ENCODE data around the gene CPEB1. TPM values are rescaled to one million over a fixed set of nuclear protein-coding genes. Genes with fewer than 3 reads are reported as not detected.

The CPEB1 gene
- total and polyA plus RNA-seq, 2 of the 13 experiments (the other 11 are each of a cell fraction or from before 2014, with no cell fraction given), result 0.03 to 0.07 TPM

GRCh38 chr15:82545002-82545401 is 102.2 kb downstream of the CPEB1 start:
- H4K20me1 ChIP-seq (ENCODE audit: insufficient read depth, low read length), result no peaks in the 10 kb centered on the region; the same call in 1 of the 2 replicates
- H3K36me3 ChIP-seq (replicated peaks in 1 of 2; ENCODE audit: control insufficient read depth in 1 of 2, insufficient read depth in 2 of 2, low read length in 2 of 2), result no peaks in the 10 kb centered on the region
- intact Hi-C loops (cut with micrococcal nuclease; ENCODE audit: unreplicated experiment) (no loop called here), in situ Hi-C loops (cut with HindIII; ENCODE audit: extremely low pct_ligation_motif_present, low pct_unique_long_range_greater_than_20kb) (loop anchor here (10.0 kb wide), 1 partner anchor 470 kb away; the partner anchor contains the start of gene C15orf40)
- FAIRE-seq (no peak), ATAC-seq (no peak), DNase-seq (ENCODE audit: low spot score) (no peak)
- H3K4me2 ChIP-seq (ENCODE audit: low read depth, low read length), result no peak overlapping the region
- H2AFZ ChIP-seq (ENCODE audit: low read length), result no peak overlapping the region
- 8% methylated on average over 3 of the region's 3 CpGs for WGBS (ENCODE audit: low lambda C conversion rate)
- H3K4me3 ChIP-seq (replicated peaks in 1 of 3; ENCODE audit: insufficient read depth in 1 of 3, low read depth in 2 of 3, low read length in 3 of 3), result no peak overlapping the region
- ChIA-PET POLR2A (no interaction called here), CTCF (ENCODE audit: low intra/inter-chr PET ratio, low total read pairs) (no interaction called here)
- no peak overlapping the region for H3K27ac ChIP-seq (ENCODE audit: extremely low read length, insufficient read depth, low read length)
- H3K4me1 ChIP-seq (ENCODE audit: insufficient read depth, low read length), result 0 out of 2 replicates have a peak, but pooled peaks cover 5% of the 10 kb centered on the region
- H3K9me3 ChIP-seq (ENCODE audit: low read length), result no peaks in the 10 kb centered on the region
- H3K9ac ChIP-seq (ENCODE audit: insufficient read depth, low read depth, low read length), result no peak overlapping the region
- peaks cover 3% of the 10 kb centered on the region for H3K79me2 ChIP-seq (ENCODE audit: insufficient read depth, low read length)
- BruUV-seq (replicated peaks), result no TSS peak
- peaks cover 1 to 7% of the 10 kb centered on the region in 2 experiments; a peak in 2 of 5 replicates for H3K27me3 ChIP-seq (ENCODE audit: control insufficient read depth in 1 of 2, insufficient read depth in 2 of 2, low read length in 2 of 2)
- TF ChIP-seq BHLHE40 (IDR thresholded peaks at IDR 0.05; ENCODE audit: low read length) (no peak), IRF9 (CRISPR knock-in tag; IDR thresholded peaks at IDR 0.05; ENCODE audit: borderline replicate concordance) (no peak), IRF2 (CRISPR knock-in tag; IDR thresholded peaks at IDR 0.05) (no peak), HNRNPK (IDR thresholded peaks at IDR 0.05; ENCODE audit: low read depth, low read length, poor library complexity, severe bottlenecking) (no peak), ZBTB46 (CRISPR knock-in tag; IDR thresholded peaks at IDR 0.05; ENCODE audit: borderline replicate concordance) (no peak), ZFP36 (IDR thresholded peaks at IDR 0.05; ENCODE audit: borderline replicate concordance, low read depth, low read length, partially characterized antibody) (no peak), PHF21A (CRISPR knock-in tag; IDR thresholded peaks at IDR 0.05) (no peak), ZNF274 (CRISPR knock-in tag; IDR thresholded peaks at IDR 0.05) (no peak), ZBTB43 (CRISPR knock-in tag; conservative IDR thresholded peaks at IDR 0.05) (no peak), NFYC (CRISPR knock-in tag; IDR thresholded peaks at IDR 0.05) (no peak), TRIM22 (IDR thresholded peaks at IDR 0.05) (no peak), ZBTB49 (CRISPR knock-in tag; IDR thresholded peaks at IDR 0.05; ENCODE audit: borderline replicate concordance) (no peak), KDM1A (CRISPR knock-in tag; IDR thresholded peaks at IDR 0.05) (no peak), RFXAP (CRISPR knock-in tag; IDR thresholded peaks at IDR 0.05; ENCODE audit: borderline replicate concordance) (no peak)
- TF ChIP-seq, protein P1, sequence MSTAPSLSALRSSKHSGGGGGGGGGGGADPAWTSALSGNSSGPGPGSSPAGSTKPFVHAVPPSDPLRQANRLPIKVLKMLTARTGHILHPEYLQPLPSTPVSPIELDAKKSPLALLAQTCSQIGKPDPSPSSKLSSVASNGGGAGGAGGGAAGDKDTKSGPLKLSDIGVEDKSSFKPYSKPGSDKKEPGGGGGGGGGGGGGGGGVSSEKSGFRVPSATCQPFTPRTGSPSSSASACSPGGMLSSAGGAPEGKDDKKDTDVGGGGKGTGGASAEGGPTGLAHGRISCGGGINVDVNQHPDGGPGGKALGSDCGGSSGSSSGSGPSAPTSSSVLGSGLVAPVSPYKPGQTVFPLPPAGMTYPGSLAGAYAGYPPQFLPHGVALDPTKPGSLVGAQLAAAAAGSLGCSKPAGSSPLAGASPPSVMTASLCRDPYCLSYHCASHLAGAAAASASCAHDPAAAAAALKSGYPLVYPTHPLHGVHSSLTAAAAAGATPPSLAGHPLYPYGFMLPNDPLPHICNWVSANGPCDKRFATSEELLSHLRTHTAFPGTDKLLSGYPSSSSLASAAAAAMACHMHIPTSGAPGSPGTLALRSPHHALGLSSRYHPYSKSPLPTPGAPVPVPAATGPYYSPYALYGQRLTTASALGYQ (CRISPR knock-in tag; IDR thresholded peaks at IDR 0.05), result no peak

Measured in HepG2 (cell line).